HUDEP-2 (cell line): Measurements from ENCODE around the gene LCE1A.

Experiments
- DNase-seq, 76 experiments: peaks; one replicate each; lab custom pipeline; 2025; ENCODE audit not compliant: unreplicated experiment in 76 of 76; lab: John Stamatoyannopoulos, UW

The LCE1A gene

DNA sequence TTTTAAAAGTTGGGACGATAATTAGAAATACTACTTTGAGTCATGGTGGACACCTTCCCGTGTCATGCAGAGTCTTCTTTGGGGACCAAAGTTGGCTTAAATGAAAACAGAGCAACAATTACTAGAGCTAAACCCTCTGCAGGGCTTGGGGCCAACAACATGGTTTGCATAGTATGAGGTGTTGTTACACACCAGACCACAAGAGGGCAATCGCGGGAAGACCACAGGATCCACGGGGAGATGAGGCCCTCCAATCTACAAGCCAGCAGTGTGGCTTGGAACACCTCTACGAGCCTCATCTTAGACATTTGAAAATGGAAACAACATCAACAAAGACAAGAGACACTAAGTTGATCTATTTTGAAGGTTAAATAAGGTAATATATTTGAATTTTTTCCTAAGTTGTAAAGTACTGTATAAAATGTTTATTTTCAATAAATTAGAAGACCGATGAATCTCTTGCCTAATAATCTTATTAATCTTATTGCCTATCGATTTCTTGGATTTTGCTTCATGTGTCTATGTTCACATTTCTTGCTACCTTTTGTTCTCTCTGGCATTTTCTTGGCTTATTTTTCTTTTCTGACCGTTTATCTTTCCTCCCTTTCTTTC lies 42.6 kb downstream of the LCE1A start:
- peak in 50 of 76 experiments; percentile 3 to 70 (median 32) for DNase-seq

DNA sequence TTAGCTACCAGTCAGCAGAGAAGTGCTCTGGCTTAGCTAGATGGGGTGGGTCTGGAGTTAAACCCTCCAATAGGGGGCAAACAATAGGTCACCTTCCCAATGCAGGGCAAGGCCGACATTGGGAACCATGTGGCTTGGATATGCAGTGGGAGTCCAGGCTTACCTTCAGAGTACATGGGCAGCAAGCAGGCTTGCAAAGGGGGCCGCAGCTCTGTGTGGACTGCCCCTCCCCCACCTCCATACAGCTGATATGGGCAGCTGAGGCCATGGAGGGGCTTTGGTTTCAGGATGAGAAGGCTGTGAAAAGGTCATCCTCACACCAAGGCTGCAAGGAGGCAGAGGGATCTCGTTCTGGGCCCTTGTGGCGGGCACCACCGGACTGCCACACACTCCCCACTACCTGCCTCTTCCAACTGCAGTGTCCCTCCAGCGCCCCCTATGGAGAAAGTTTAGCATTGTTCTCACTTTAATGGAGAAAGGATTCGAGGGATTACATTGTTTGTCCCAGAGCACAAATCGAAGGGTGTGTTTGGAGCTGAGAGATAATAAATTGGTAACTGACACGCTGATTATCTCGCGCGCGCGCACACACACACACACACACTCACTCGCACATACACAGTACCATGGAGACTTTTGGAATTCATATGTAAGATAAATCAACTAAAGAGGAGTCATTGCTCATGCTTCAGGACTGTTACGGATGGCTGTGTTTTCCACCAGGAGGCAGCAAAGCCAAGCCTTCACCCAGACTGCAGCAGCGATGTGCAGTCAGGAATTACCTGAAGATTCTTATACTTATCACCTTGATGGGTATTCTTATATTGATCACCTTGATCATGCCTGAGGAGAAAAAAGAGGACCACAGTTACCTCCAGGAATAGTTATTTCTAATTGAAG lies 43.8 kb downstream of the LCE1A start:
- peak in 20 of 76 experiments; percentile 1 to 40 (median 12) for DNase-seq

DNA sequence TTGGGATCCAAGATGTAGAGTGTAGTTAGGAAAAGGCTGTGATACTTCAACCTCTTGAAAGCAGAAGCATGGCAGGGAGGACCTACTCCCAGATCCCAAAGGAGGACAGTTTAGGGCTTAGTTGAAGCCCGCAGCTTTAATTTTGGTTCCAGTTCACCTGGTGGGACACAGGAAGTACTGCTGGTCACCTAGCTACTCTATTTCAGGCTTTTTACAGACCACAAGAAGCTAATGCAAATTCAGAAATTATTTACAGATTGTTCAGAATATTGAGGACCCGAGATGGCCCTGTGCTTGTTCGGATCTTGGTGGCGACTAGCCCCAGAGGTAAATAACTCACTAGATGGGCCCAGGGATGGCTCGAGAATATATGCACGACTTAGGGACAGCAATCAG lies 44.5 kb downstream of the LCE1A start:
- no peak for DNase-seq

DNA sequence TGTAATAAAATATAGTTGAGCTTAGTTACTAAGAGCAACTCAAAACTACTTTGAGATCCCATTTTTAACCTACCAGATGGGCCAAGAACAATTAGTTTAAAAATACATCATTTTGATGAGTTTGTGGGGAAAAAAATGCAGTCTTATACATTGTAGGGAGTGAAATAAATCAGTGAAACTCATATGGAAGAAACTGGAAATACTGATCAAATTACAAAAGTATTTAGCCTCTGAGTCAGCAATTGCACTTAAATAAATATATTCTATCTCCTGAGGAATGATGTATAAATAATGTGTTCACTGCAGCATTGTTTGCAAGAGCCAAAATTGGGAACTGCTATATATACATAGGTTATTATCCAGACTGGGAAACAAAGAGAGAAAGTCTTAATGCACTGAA lies 46.2 kb downstream of the LCE1A start:
- DNase-seq = no peak

DNA sequence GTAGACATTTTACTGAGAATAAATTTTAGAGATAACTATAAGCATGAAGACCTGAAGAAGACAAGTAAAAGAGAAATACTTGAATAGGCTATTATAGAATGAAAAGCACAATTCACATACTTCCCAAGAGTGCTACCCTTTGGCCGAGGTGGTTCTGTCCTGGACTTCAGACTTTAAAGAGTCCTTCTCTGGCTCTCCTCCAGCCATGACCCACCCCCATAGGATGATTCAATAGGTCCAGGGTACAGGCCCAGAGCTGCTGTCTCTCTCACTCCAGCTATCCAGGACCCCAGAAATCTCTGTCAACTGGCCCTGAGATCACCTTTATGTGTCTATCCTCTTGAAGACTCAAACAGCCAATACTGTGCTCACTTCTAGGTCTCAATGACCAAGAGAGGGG lies 49.6 kb downstream of the LCE1A start:
- DNase-seq = no peak
